Aorta (tissue), 5 donors: Measurements from ENCODE around the gene TRAT1. TPM values are rescaled to one million over a fixed set of nuclear protein-coding genes. Genes with fewer than 3 reads are reported as not detected.

Experiments used
- ATAC-seq: fragments of 200-7000 bp; cut with Tn5 transposase; one replicate; pipeline ENCODE4 v1.9.1; 2022; ENCODE audit warnings: moderate library complexity; ENCODE audit not compliant: low FRiP score
- DNase-seq, 2 donors: peaks; one replicate each; pipeline ENCODE4 v3.0.0-alpha.2; 2020
- H3K27ac ChIP-seq, 2 donors: one replicate each; pipeline ENCODE4 v1.5.1; 2013; ENCODE audit warnings: low read length in 2 of 2, mild to moderate bottlenecking in 2 of 2, moderate library complexity in 2 of 2, control low read depth in 1 of 2, inconsistent platforms in 1 of 2, low read depth in 1 of 2
- H3K27me3 ChIP-seq, 2 donors: one replicate each; pipeline ENCODE4 v1.6.1; 2013; ENCODE audit warnings: control low read depth in 1 of 2, low read length in 1 of 2, mild to moderate bottlenecking in 1 of 2, moderate library complexity in 1 of 2; ENCODE audit not compliant: insufficient read depth in 2 of 2, control insufficient read depth in 1 of 2
- H3K36me3 ChIP-seq, 2 donors: one replicate each; pipeline ENCODE4 v1.6.1; 2013; ENCODE audit warnings: control low read depth in 1 of 2, low read length in 1 of 2, mild to moderate bottlenecking in 1 of 2; ENCODE audit not compliant: insufficient read depth in 2 of 2, control insufficient read depth in 1 of 2
- H3K4me1 ChIP-seq, 2 donors: one replicate each; pipeline ENCODE4 v1.6.1; 2013; ENCODE audit warnings: low read length in 2 of 2, control low read depth in 1 of 2, mild to moderate bottlenecking in 1 of 2, moderate library complexity in 1 of 2; ENCODE audit not compliant: insufficient read depth in 2 of 2, control insufficient read depth in 1 of 2
- H3K4me3 ChIP-seq, 2 donors: one replicate each; pipeline ENCODE4 v1.5.1; 2013; ENCODE audit warnings: low read length in 2 of 2, control low read depth in 1 of 2, mild to moderate bottlenecking in 1 of 2
- H3K9me3 ChIP-seq: one replicate; pipeline ENCODE4 v1.6.1; 2013; ENCODE audit warnings: mild to moderate bottlenecking, low read length; ENCODE audit not compliant: control insufficient read depth
- WGBS, 2 donors: extraction: QIAGEN DNeasy Blood & Tissue Kit; methylation state at CpG; one replicate each; pipeline ENCODE4 v1.1.7; 2013; 5-methylcytosine and 5-hydroxymethylcytosine counted together
- intact Hi-C, 2 donors: fragments of 100-400 bp; cut with DNase I; formaldehyde crosslinking; loops; one replicate each; pipeline versions ENCODE4 v1.14.2 to v1.15.0; 2022
- long read RNA-seq, 2 donors: library from polyadenylated mRNA; unstranded; transcript quantifications; one replicate each; pipeline ENCODE4 v2.0.0, GENCODE V29; 2020 to 2021
- polyA plus RNA-seq, 2 donors: library from polyadenylated mRNA; stranded (reverse); fragments of 200-250 nt; gene quantifications; one replicate each; pipeline ENCODE4 v1.2.3, GENCODE V29; 2013
- total RNA-seq, 2 donors: library from RNA; stranded (reverse); fragmentation: NEBNext Ultra II Directional; extraction: Animal tissue kit (Norgen Biotek cat#: 25700); gene quantifications; one replicate each; pipeline ENCODE4 v1.2.1, GENCODE V29; 2021
- donor health status: healthy with polysubstance abuse.
- donor health status: Bipolar disorder and iron deficiency.
- donor health status: DM: no; HTN: no; CAD: no.
- donor health status: DM: no; HTN: no; CAD: no.
- donor health status: DM: yes; HTN: yes; CAD: no.

Gene TRAT1
- total RNA-seq (1 to 10 TPM in 1 of 2 donors, under 1 TPM in 1; 0.52 to 1.3 TPM), polyA plus RNA-seq (1 to 10 TPM in 1 of 2 donors, not detected in 1; 1.1 TPM)
- long read RNA-seq, donor 1, partial matches to known transcripts = 0 of 1 reads
- long read RNA-seq, donor 1, other reads (novel, unspliced or antisense) = 1 of 1 reads
- long read RNA-seq, donor 2, partial matches to known transcripts = 0 of 1 reads
- long read RNA-seq, donor 2, other reads (novel, unspliced or antisense) = 0 of 1 reads

DNA sequence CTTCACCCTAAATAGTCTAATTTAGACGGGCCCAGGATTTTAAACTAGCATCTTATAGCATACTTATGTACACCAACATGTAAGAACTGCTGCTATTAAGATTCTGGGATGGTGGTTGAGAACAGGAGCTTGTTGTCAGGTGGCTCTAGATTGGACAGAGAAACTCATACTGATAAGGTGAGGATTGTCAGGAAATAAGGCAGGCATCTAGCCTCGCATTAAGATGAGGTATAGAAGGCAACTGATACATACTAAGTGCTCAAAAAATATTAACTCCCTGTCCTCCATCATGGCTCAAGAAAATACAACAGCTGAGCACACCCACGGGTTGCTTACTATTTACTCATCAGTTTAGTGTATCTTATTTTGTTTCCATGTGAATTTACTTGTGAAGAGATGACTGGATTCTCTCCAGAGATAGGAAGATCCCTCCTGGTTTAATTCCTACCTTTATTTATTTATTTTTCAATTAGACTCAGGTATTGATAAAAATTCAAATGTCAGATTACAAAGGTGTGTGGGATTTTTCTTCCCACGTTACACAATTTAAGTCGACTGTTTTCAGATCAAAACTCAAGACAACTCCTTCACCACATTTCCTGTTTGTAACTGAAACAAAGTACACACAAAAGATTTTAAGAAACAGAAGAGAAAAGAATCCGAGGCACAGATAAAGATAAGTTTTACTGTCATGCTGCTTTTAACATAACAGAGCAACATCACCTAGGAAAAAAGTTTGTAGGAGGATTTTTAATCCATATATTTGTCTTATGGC, at the start of gene TRAT1:
TRAT1 (plus strand) TSS at position 664 of the 775 bp plus-strand sequence. CDS start 142 bp downstream, outside the sequence.
- WGBS, 2 donors = 65 to 67% methylated on average over 6 of the region's 6 CpGs

GRCh38 chr3:108775649-108776048, 46.9 kb upstream of the TRAT1 start:
- Histone ChIP-seq H3K4me1 (no peaks in the 10 kb centered on the region), H3K4me3 (no peak overlapping the region), H3K36me3 (no peaks in the 10 kb centered on the region), H3K27me3 (no peaks in the 10 kb centered on the region), H3K27ac (no peak overlapping the region), H3K9me3 (no peaks in the 10 kb centered on the region)
- ATAC-seq = no peak
- intact Hi-C loops = no loop called here
- DNase-seq = no peak
- 78 to 87% methylated on average over 1 of the region's 1 CpG for WGBS, 2 donors

More for the DNA sequence above, at the start of gene TRAT1:
- Histone ChIP-seq H3K36me3 (no peaks in the 10 kb centered on the region), H3K27me3 (no peaks in the 10 kb centered on the region), H3K4me3 (no peak within 1 kb of the TSS), H3K27ac (no peak within 1 kb of the TSS), H3K4me1 (no peaks in the 10 kb centered on the region), H3K9me3 (no peaks in the 10 kb centered on the region)
- intact Hi-C loops = no loop called here
- no peak for DNase-seq
- no peak for ATAC-seq

- no peaks in the 10 kb centered on the region for H3K36me3 ChIP-seq
- H3K4me3 ChIP-seq = no peak overlapping the region
- no peak overlapping the region for H3K27ac ChIP-seq
- H3K4me1 ChIP-seq = no peaks in the 10 kb centered on the region
- DNase-seq (no peak), ATAC-seq (no peak)
- H3K27me3 ChIP-seq = no peaks in the 10 kb centered on the region
- WGBS, 2 donors = 44 to 54% methylated on average over 3 of the region's 3 CpGs
- H3K9me3 ChIP-seq = no peaks in the 10 kb centered on the region
- intact Hi-C loops = no loop called here
Observed at GRCh38 chr3:108779496-108779895, 43.1 kb upstream of the TRAT1 start.

GRCh38 chr3:108780235-108780634, 42.4 kb upstream of the TRAT1 start:
- H3K36me3 ChIP-seq = no peaks in the 10 kb centered on the region
- H3K4me1 ChIP-seq = no peaks in the 10 kb centered on the region
- no peaks in the 10 kb centered on the region for H3K9me3 ChIP-seq
- no peak overlapping the region for H3K27ac ChIP-seq
- no peak for ATAC-seq
- no peaks in the 10 kb centered on the region for H3K27me3 ChIP-seq
- H3K4me3 ChIP-seq = no peak overlapping the region
- WGBS, 2 donors = 47 to 61% methylated on average over 4 of the region's 4 CpGs
- intact Hi-C loops = no loop called here
- no peak for DNase-seq

GRCh38 chr3:108791473-108791872, 31.1 kb upstream of the TRAT1 start:
- Histone ChIP-seq H3K27ac (no peak overlapping the region), H3K4me3 (no peak overlapping the region), H3K4me1 (no peaks in the 10 kb centered on the region), H3K27me3 (no peaks in the 10 kb centered on the region), H3K36me3 (no peaks in the 10 kb centered on the region), H3K9me3 (no peaks in the 10 kb centered on the region)
- 28 to 34% methylated on average over 3 of the region's 3 CpGs for WGBS, 2 donors
- intact Hi-C loops = no loop called here
- ATAC-seq (no peak), DNase-seq (no peak)

- intact Hi-C loops = no loop called here
- Histone ChIP-seq H3K4me1 (no peaks in the 10 kb centered on the region), H3K27me3 (no peaks in the 10 kb centered on the region), H3K36me3 (no peaks in the 10 kb centered on the region), H3K4me3 (no peak overlapping the region), H3K27ac (no peak overlapping the region), H3K9me3 (no peaks in the 10 kb centered on the region)
- no peak for DNase-seq
- WGBS, 2 donors = 76 to 88% methylated on average over 2 of the region's 2 CpGs
- no peak for ATAC-seq
Observed at GRCh38 chr3:108804437-108804836, 18.1 kb upstream of the TRAT1 start.

DNA sequence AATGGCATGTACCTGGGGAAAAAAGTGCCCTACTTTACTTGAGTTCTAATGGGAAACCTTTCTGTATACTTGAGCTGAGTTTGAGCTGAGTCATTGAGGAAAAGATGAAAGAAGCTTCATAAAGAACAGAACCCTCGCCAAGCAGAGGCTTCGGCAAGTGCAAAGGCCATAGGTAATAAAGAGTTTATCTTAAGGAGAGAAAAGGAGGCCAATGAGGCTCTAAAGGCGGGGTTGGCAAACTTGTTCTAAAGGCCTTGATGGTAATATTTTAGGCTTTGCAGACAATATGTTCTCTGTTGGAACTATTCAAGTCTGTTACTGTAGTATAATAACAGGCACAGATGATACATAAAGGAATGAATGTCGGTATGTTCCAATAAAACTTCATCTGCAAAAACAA, 17.6 kb upstream of the TRAT1 start:
- intact Hi-C loops = no loop called here
- no peaks in the 10 kb centered on the region for H3K36me3 ChIP-seq
- H3K4me3 ChIP-seq = no peak overlapping the region
- no peaks in the 10 kb centered on the region for H3K4me1 ChIP-seq
- WGBS, 2 donors = 87 to 92% methylated on average over 4 of the region's 4 CpGs
- H3K27me3 ChIP-seq = no peaks in the 10 kb centered on the region
- no peak for DNase-seq
- H3K27ac ChIP-seq = no peak overlapping the region
- ATAC-seq = no peak
- no peaks in the 10 kb centered on the region for H3K9me3 ChIP-seq

GRCh38 chr3:108806316-108806715, 16.3 kb upstream of the TRAT1 start:
- no peaks in the 10 kb centered on the region for H3K36me3 ChIP-seq
- H3K4me3 ChIP-seq = no peak overlapping the region
- 67 to 68% methylated on average over 4 of the region's 4 CpGs for WGBS, 2 donors
- H3K27ac ChIP-seq = no peak overlapping the region
- H3K9me3 ChIP-seq = no peaks in the 10 kb centered on the region
- ATAC-seq = no peak
- intact Hi-C loops = no loop called here
- no peaks in the 10 kb centered on the region for H3K27me3 ChIP-seq
- no peaks in the 10 kb centered on the region for H3K4me1 ChIP-seq
- DNase-seq = no peak

DNA sequence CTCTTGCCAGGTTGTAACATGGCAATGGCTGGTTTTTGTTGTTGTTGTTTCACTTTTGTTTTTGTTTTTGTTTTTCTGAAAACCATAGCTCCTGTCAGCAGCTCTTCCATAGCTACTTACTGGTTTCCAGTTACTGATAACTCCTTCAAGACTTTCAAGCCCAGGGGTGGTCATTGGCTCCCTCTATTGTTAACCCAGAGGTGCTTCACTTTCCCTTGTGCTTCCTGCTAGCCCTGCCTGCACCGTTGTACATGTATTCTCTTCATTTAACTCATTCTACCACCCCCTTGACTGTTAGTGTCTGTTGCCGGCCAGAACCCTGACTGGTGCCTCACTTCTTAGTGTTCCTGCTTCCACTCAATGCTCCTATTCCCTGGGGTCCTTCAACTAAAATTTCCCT, 4.2 kb upstream of the TRAT1 start:
- 16 to 20% methylated on average over 2 of the region's 2 CpGs for WGBS, 2 donors
- Histone ChIP-seq H3K27ac (no peak overlapping the region), H3K4me1 (no peaks in the 10 kb centered on the region), H3K27me3 (no peaks in the 10 kb centered on the region), H3K9me3 (no peaks in the 10 kb centered on the region), H3K36me3 (no peaks in the 10 kb centered on the region), H3K4me3 (no peak overlapping the region)
- intact Hi-C loops = no loop called here
- peak; percentile 56 for ATAC-seq
- DNase-seq = no peak
